Left colon (tissue), 2 donors: ENCODE results near the gene STRAP. TPM values are rescaled to one million over a fixed set of nuclear protein-coding genes. Genes with fewer than 3 reads are reported as not detected.

Source experiments
- total RNA-seq, 2 donors: library from RNA; stranded (reverse); fragmentation: NEBNext Ultra II Directional; extraction: Animal tissue kit (Norgen Biotek cat#: 25700); gene quantifications; one replicate each; pipeline ENCODE4 v1.2.1, GENCODE V29; 2021
- donor health status: DM: no; HTN: no; CAD: no.
- donor health status: DM: yes; HTN: yes; CAD: no.

STRAP gene
- total RNA-seq, 2 donors from 2014 or later = 74.4 to 75.6 TPM

Other genes with a start within 250 kb of the STRAP start
- gene EPS8, start 93.0 kb upstream of the STRAP start, total RNA-seq = 100 to 1,000 TPM; 121 to 183 TPM
- 10 to 100 TPM; 72.1 to 74.9 TPM for gene DERA, start 28.9 kb downstream of the STRAP start, total RNA-seq